HCT116 (cell line): ENCODE measurements around the gene SBNO2. TPM values are rescaled to one million over a fixed set of nuclear protein-coding genes. Genes with fewer than 3 reads are reported as not detected.

Experiments used
- ATAC-seq: fragments of 200-7000 bp; cut with Tn5 transposase; 2 replicates; pipeline ENCODE4 v1.9.1; 2020; ENCODE audit warnings: mild to moderate bottlenecking, moderate library complexity
- BruUV-seq: library from RNA; stranded (reverse); fragments of 400-500 nt; replicated peaks from 2 replicates; lab custom pipeline; 2021; lab: Mats Ljungman, UMichigan
- CTCF ChIA-PET: fragments of 300-600 bp; sonication (Branson Sonifier 250); formaldehyde crosslinking; loops from one replicate; lab custom pipeline; 2021; ENCODE audit warnings: antibody characterized with exemption; lab: Charles Lee
- POLR2A ChIA-PET: fragments of 300-600, 350-600 bp; sonication (Branson Sonifier 250); formaldehyde crosslinking; loops from one replicate; lab custom pipeline; 2021; ENCODE audit warnings: antibody characterized with exemption; lab: Charles Lee
- RAD21 ChIA-PET, 2 experiments: fragments of 300-600 bp; sonication (Branson Sonifier 250); formaldehyde crosslinking; loops; one replicate each; lab custom pipeline; 2023; ENCODE audit warnings: low total read pairs in 2 of 2; ENCODE audit not compliant: uncharacterized antibody in 2 of 2, unreplicated experiment in 2 of 2, low non-redundant PET in 1 of 2; lab: Charles Lee
- DNase-seq: peaks from one replicate; pipeline ENCODE4 v3.0.0-alpha.2; 2010; ENCODE audit warnings: low read depth, low spot score
- H2AFZ ChIP-seq: fragments of 200-600 bp; shearing (Covaris generic), sonication (generic); 2 replicates; pipeline ENCODE4 v1.6.1; 2017; ENCODE audit warnings: low read depth, mixed run types, mixed read lengths, antibody characterized with exemption, low read length; ENCODE audit not compliant: poor library complexity, severe bottlenecking
- H3K27ac ChIP-seq: 2 replicates; pipeline ENCODE4 v1.5.1; 2012; ENCODE audit warnings: low read depth, low read length
- H3K27me3 ChIP-seq: fragments of 200-600 bp; sonication (generic); 2 replicates; pipeline ENCODE4 v1.6.1; 2016; ENCODE audit warnings: mixed run types, low read length, mixed read lengths; ENCODE audit not compliant: insufficient read depth
- H3K36me3 ChIP-seq, 2 experiments: fragments of 200-500 bp in 1 of 2; fragments of 200-600 bp in 1 of 2; sonication (Bioruptor generic) in 1 of 2; sonication (generic) in 1 of 2; 2 replicates each; pipeline versions ENCODE4 v1.5.1 to v1.6.1; 2014 to 2016; ENCODE audit warnings: low read length in 2 of 2, inconsistent platforms in 1 of 2, mixed read lengths in 1 of 2, mixed run types in 1 of 2; ENCODE audit not compliant: insufficient read depth in 2 of 2, control insufficient read depth in 1 of 2
- H3K4me1 ChIP-seq, 2 experiments: fragments of 200-600 bp in 1 of 2; sonication (generic) in 1 of 2; 2 replicates each; pipeline versions ENCODE4 v1.5.1 to v1.6.1; 2012 to 2017; ENCODE audit warnings: low read length in 2 of 2, inconsistent platforms in 1 of 2, mild to moderate bottlenecking in 1 of 2, mixed read lengths in 1 of 2, mixed run types in 1 of 2, moderate library complexity in 1 of 2; ENCODE audit not compliant: insufficient read depth in 2 of 2, control insufficient read depth in 1 of 2
- H3K4me2 ChIP-seq: fragments of 200-600 bp; sonication (generic); 2 replicates; pipeline ENCODE4 v1.6.1; 2017; ENCODE audit warnings: mixed run types, low read length, mixed read lengths
- H3K4me3 ChIP-seq, 2 experiments: fragments of 200-600 bp in 1 of 2; sonication (generic) in 1 of 2; replicated peaks in 1 of 2; 2 replicates each; pipeline ENCODE4 v1.5.1; 2011 to 2016; ENCODE audit warnings: low read length in 2 of 2, control low read depth in 1 of 2, low read depth in 1 of 2, mild to moderate bottlenecking in 1 of 2, mixed read lengths in 1 of 2, mixed run types in 1 of 2
- H3K79me2 ChIP-seq: fragments of 200-600 bp; sonication (generic); 2 replicates; pipeline ENCODE4 v1.6.1; 2017; ENCODE audit warnings: mild to moderate bottlenecking, mixed run types, low read length, moderate library complexity, mixed read lengths; ENCODE audit not compliant: insufficient read depth
- H3K9ac ChIP-seq: fragments of 200-600 bp; sonication (generic); 2 replicates; pipeline ENCODE4 v1.6.1; 2016; ENCODE audit warnings: low read length, mixed read lengths
- H3K9me2 ChIP-seq: fragments of 200-600 bp; sonication (generic), shearing (Covaris generic); 2 replicates; pipeline ENCODE4 v1.6.1; 2017; ENCODE audit warnings: mixed run types, mild to moderate bottlenecking, moderate library complexity; ENCODE audit not compliant: insufficient read depth
- H3K9me3 ChIP-seq, 2 experiments: fragments of 200-500 bp in 1 of 2; fragments of 200-600 bp in 1 of 2; sonication (Bioruptor generic) in 1 of 2; sonication (generic) in 1 of 2; 2 replicates each; pipeline ENCODE4 v1.6.1; 2014 to 2017; ENCODE audit warnings: low read length in 2 of 2, mixed read lengths in 2 of 2, inconsistent platforms in 1 of 2, low read depth in 1 of 2, mild to moderate bottlenecking in 1 of 2, mixed run types in 1 of 2, moderate library complexity in 1 of 2; ENCODE audit not compliant: control insufficient read depth in 1 of 2, insufficient read depth in 1 of 2
- H4K20me1 ChIP-seq: fragments of 200-600 bp; sonication (generic), shearing (Covaris generic); 2 replicates; pipeline ENCODE4 v1.6.1; 2017; ENCODE audit warnings: mixed run types, mild to moderate bottlenecking, moderate library complexity; ENCODE audit not compliant: insufficient read depth
- ATF3 ChIP-seq: IDR thresholded peaks from 2 replicates; pipeline ENCODE4 v1.6.1; 2012
- CBX3 ChIP-seq: IDR thresholded peaks from 2 replicates; pipeline ENCODE4 v1.6.1; 2012; ENCODE audit warnings: low read depth
- CEBPB ChIP-seq: IDR thresholded peaks from 2 replicates; pipeline ENCODE4 v1.6.1; 2012; ENCODE audit warnings: low read depth
- EZH2phosphoT487 ChIP-seq: fragments of 200-600 bp; IDR thresholded peaks from 2 replicates; pipeline ENCODE4 v1.6.1; 2018; ENCODE audit warnings: antibody characterized with exemption, borderline replicate concordance
- FOSL1 ChIP-seq: IDR thresholded peaks from 2 replicates; pipeline ENCODE4 v1.6.1; 2012; ENCODE audit warnings: low read depth
- JUND ChIP-seq: IDR thresholded peaks from 2 replicates; pipeline ENCODE4 v1.6.1; 2012
- MAX ChIP-seq: IDR thresholded peaks from 2 replicates; pipeline ENCODE4 v1.6.1; 2012
- POLR2A ChIP-seq: IDR thresholded peaks from 2 replicates; pipeline ENCODE4 v1.7.0; 2011; ENCODE audit warnings: borderline replicate concordance; ENCODE audit not compliant: insufficient read depth, insufficient read length; ENCODE audit errors: extremely low read depth
- POLR2AphosphoS5 ChIP-seq: IDR thresholded peaks from 2 replicates; pipeline ENCODE4 v1.6.1; 2011; ENCODE audit warnings: mild to moderate bottlenecking, low read depth, low read length, moderate library complexity
- RAD21 ChIP-seq: IDR thresholded peaks from 2 replicates; pipeline ENCODE4 v1.6.1; 2012; ENCODE audit warnings: low read depth, mild to moderate bottlenecking
- SIN3A ChIP-seq: IDR thresholded peaks from 2 replicates; pipeline ENCODE4 v1.6.1; 2012; ENCODE audit warnings: low read depth
- SP1 ChIP-seq: IDR thresholded peaks from 2 replicates; pipeline ENCODE4 v1.6.1; 2012; ENCODE audit warnings: low read depth
- TCF7L2 ChIP-seq: IDR thresholded peaks from 2 replicates; pipeline ENCODE4 v1.7.0; 2011; ENCODE audit warnings: borderline replicate concordance, inconsistent platforms; ENCODE audit not compliant: insufficient read depth, insufficient read length; ENCODE audit errors: extremely low read depth
- YY1 ChIP-seq: IDR thresholded peaks from 2 replicates; pipeline ENCODE4 v1.6.1; 2011; ENCODE audit warnings: low read length, low read depth, moderate library complexity, mild to moderate bottlenecking; ENCODE audit not compliant: insufficient replicate concordance; ENCODE audit errors: extremely low read depth
- ZBTB33 ChIP-seq: IDR thresholded peaks from 2 replicates; pipeline ENCODE4 v1.6.1; 2011; ENCODE audit warnings: mild to moderate bottlenecking, low read length, moderate library complexity; ENCODE audit not compliant: insufficient replicate concordance; ENCODE audit errors: extremely low read depth
- ZFX ChIP-seq: fragments of 450-650 bp; IDR thresholded peaks from 2 replicates; pipeline ENCODE4 v1.6.1; 2017
- intact Hi-C: fragments of 100-400 bp; cut with micrococcal nuclease; formaldehyde crosslinking; loops from 2 replicates; pipeline ENCODE4 v1.10.0; 2022
- total RNA-seq: library from RNA; stranded (reverse); gene quantifications from one replicate; pipeline ENCODE4 v1.2.1, GENCODE V29; 2021; ENCODE audit not compliant: unreplicated experiment

Gene SBNO2
- total RNA-seq, 1 experiment from 2014 or later, result 66.4 TPM

- Histone ChIP-seq H2AFZ (no peak overlapping the region), H3K9me2 (no peaks in the 10 kb centered on the region), H3K4me1 (peaks cover 7 to 12% of the 10 kb centered on the region in 2 experiments; a peak in 3 of 4 replicates), H3K27ac (no peak overlapping the region), H4K20me1 (no peaks in the 10 kb centered on the region; the same call in 1 of the 2 replicates), H3K36me3 (peaks cover 24 to 48% of the 10 kb centered on the region in 2 experiments; a peak in 3 of 4 replicates), H3K27me3 (no peaks in the 10 kb centered on the region), H3K4me3 (no peak overlapping the region), H3K4me2 (no peak overlapping the region), H3K79me2 (peaks cover 43% of the 10 kb centered on the region), H3K9ac (no peak overlapping the region), H3K9me3 (no peaks in the 10 kb centered on the region)
- CTCF ChIA-PET, result no interaction called here
- intact Hi-C loops, result no loop called here
- RAD21 ChIA-PET, result no interaction called here
- POLR2A ChIA-PET, result interaction anchor here (1.1 kb wide), 1 partner anchor 25 kb away, joined by 3 read pairs; no protein-coding TSS in a partner anchor
- no peak for TF ChIP-seq JUND
- no peak for TF ChIP-seq ATF3
- TF ChIP-seq CBX3, result no peak
- no peak for TF ChIP-seq RAD21
- TF ChIP-seq POLR2AphosphoS5, result no peak
- TF ChIP-seq SP1, result no peak
- no peak for TF ChIP-seq ZBTB33
- TF ChIP-seq SIN3A, result no peak
- no peak for TF ChIP-seq CEBPB
- TF ChIP-seq YY1, result no peak
- TF ChIP-seq TCF7L2, result no peak
- TF ChIP-seq EZH2phosphoT487, result no peak
- TF ChIP-seq ZFX, result no peak
- no peak for TF ChIP-seq FOSL1
- TF ChIP-seq POLR2A, result no peak
- TF ChIP-seq MAX, result no peak
- ATAC-seq (no peak), DNase-seq (no peak)
- BruUV-seq, result no TSS peak
These were observed 84.2 kb downstream of the SBNO2 start for GRCh38 chr19:1089891-1090290.
